CD4-positive, alpha-beta T cell treated with Interferon gamma for 1 hour (primary cell): ENCODE measurements around the gene RTL9.
"Not testable (repeated sequence)": the region's sequence is repeated elsewhere in the genome, so short reads cannot be mapped to it uniquely, and the experiment has no call there.

ENCODE experiments used
- DNase-seq: peaks from one replicate; pipeline ENCODE4 v3.0.0-alpha.2; 2020

RTL9 gene

GRCh38 chrX:110346681-110347080 is 12.0 kb upstream of the RTL9 start:
- no peak for DNase-seq

- no peak for DNase-seq
Observed at GRCh38 chrX:110359273-110359672, 625 bp downstream of the RTL9 start.

DNA sequence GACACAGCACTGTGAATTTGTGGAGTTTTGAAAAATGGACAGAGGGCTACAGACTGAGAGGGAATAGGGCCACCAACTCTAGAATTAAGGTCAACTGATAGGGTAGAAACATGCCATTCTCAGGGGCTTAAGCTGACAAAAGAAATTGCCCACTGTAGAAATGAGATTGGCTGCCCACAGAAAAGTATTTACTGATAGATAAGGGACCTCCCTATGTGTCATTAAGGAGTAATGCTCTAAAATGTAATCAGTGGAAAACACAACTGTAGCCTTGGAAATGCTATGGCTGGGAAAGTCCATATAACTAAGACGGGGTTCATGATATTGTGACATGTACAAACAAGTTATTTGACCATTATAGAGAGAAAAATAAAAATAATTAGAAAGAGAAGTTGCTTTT is 4.6 kb downstream of the RTL9 start:
- DNase-seq, result no peak

GRCh38 chrX:110373310-110373709 is 14.7 kb downstream of the RTL9 start:
- no peak for DNase-seq

DNA sequence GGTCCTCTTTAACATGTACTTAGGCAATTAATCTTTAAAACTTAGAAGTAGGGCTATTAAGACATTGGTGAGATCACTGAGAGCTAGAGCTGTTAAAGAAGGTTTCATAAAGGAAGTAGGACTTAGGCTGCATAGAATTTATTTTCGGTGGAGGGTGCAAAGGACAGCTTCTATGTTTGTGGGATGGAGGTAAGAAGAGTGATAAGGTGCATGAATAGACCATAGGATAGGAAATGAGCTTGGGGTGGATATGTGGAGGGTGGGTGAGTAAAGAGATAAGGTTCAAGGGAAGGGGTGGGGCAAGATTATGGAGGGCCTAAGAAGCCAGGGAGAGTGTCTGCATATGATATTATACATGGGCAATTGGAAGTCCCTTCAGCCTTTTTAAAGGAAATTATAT is 15.9 kb downstream of the RTL9 start:
- no peak for DNase-seq

GRCh38 chrX:110381216-110381615 is 22.6 kb downstream of the RTL9 start:
- DNase-seq, result no peak

GRCh38 chrX:110383414-110383813 is 24.8 kb downstream of the RTL9 start:
- DNase-seq, result no peak

GRCh38 chrX:110384490-110384889 is 25.8 kb downstream of the RTL9 start:
- no peak for DNase-seq

DNA sequence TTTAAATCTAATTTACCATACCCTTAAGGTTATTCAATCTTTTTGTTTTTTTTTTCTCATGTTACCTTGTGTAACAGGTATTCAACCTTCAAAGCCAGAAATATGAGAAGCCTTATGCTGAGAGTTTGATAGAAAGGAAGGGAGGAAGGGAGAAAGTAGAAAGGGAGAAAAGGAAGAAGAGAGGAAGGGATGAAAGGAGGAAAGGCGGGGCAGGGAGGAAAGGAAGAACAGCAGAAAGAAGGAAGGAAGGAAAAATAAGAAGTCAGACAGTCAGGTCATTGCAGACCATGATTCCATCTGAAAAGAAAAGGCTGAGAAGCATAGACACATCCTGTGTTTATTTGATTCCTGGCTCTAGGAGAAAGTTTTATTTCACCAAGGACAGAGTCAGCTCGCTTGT is 30.9 kb downstream of the RTL9 start:
- no peak for DNase-seq

DNA sequence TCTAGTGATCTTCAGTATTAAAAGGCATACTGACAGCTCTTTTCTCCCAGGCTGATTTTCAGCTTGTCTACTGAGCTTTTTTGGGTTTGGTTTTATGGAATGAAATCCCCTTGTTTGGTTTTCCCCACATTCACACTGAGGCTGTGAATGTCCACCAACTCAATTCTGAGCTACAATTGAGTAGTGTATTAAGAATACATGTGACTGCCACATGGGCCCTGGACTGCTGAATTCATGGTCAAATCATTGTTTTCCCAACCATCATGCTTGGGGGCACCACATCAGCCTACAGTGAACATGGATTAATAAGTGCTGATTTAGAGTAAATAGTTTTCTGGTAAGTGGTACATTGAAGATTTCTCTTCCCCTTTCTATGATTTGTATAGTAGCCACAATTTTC is 32.4 kb downstream of the RTL9 start:
- DNase-seq, result no peak

DNA sequence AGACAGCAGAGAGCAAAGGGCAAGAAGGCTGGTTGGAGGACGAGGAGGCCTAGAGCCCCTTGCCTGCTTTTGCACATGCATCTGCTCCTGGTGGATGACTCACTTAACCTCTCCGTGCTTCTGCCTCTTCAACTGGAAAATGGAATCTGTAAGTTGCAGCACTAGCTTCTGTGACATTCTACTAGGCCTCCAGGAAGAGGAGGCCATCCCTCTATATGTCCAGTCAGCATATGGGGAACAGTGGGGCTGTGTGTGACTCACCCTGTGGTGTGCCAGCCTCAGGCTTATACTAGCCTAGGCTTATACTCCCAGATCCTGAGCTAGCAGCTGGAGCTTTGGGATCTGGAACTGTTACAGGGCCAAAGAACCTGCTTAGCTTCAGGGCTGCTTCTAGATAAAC is 36.0 kb downstream of the RTL9 start:
- DNase-seq, result no peak

GRCh38 chrX:110395877-110396276 is 37.2 kb downstream of the RTL9 start:
- DNase-seq, result no peak

DNA sequence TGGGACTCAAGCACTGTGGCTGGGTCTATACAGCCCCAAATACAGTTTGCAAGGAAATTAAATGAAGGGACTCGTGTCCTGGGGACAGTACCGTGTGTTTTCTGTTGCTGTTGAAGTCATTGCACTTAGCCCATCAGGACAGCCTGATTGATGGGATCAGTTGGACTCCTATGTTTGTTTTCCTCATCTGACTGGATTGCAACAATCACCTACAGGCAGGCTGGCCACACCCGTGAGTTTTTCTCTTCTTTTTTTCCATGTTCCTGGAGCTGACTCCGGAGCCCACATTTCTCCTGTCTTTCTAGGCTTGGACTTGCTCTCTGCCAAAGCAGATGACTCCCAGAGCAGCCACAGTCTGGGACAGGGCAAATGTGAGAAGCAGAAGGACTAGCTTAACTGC is 38.1 kb downstream of the RTL9 start:
- no peak for DNase-seq

GRCh38 chrX:110397339-110397738 is 38.7 kb downstream of the RTL9 start:
- DNase-seq, result no peak

- DNase-seq, result no peak
Observed at GRCh38 chrX:110397904-110398303, 39.3 kb downstream of the RTL9 start.

GRCh38 chrX:110399497-110399896 is 40.8 kb downstream of the RTL9 start:
- no peak for DNase-seq

DNA sequence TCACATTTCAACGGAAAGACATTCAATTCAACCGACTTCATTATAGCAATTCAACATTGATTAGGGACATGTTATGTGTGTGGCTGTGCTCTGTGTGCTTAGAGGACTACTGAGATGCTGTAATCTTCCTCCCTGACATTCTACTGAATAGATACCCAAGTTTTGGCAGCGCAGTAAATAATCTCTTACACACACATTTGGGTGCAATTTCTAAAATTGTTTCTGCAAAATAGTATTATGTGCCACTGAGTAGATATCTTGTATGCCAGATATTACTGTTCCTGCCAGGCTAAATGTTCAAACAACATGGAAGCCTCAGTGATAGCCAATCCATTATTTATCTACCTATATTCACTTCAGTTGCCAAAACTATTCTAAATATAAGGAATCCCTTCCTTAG is 41.3 kb downstream of the RTL9 start:
- no peak for DNase-seq

- DNase-seq, result no peak
Observed at GRCh38 chrX:110401135-110401534, 42.5 kb downstream of the RTL9 start.

DNA sequence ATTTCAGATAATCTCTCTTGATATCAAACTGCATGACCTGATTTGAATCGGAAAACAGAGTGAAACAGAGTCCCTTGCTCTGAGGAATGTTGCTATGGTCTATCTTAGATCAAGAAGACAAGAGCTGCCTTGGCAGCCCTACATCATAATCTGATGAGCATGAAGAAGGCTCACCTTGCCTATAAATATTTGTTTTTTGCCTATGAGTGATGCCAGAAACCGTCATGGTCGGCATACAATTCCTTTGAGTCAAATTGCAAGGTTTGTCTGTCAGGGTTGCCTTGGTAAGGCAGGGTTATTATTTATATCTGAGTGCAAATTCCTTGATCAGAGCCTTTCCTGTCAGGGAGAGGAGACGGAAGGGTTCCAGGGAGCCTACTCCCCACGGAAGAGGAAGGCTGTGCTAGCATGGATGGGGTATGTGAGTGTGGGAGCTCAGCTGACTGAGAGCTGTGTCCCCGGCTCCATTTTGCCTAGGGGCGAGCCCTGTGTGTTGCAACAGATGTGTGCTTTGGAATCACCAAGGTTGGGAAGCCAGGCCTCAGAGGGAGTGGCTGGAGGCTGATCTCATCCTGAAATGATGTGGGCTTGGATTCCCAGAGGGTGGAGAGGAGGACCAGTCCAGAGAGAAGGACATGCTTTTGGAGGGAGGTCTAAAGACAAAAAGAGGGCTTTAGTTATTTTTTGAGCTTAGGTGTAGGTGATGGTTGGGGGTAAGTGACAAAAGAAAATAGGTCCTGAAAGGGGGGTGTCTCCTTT is 43.6 kb downstream of the RTL9 start:
- DNase-seq, result no peak

DNA sequence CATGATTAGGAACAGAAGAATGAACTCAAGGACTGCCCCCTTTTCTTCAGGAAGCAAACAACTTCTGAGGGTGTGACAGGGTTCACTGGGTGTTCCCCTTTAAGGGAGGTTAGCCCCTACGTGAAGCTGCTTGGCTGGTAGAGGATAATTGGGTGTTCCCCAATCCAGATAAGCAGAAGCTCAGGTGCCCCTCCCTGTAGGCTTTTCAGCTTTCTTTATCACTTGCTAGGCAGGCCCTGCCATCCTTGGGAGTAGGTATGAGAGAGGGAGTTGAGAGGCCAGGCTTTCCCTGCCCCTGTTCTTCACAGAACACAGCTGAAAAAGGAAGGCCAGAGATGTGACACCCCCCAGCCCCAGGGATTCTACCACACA is 44.2 kb downstream of the RTL9 start:
- no peak for DNase-seq

- DNase-seq, result no peak
Observed at GRCh38 chrX:110403441-110404238, 45.0 kb downstream of the RTL9 start.

- no peak for DNase-seq
Observed at GRCh38 chrX:110404376-110404775, 45.7 kb downstream of the RTL9 start.

GRCh38 chrX:110406250-110406649 is 47.6 kb downstream of the RTL9 start:
- not testable (repeated sequence) for DNase-seq

DNA sequence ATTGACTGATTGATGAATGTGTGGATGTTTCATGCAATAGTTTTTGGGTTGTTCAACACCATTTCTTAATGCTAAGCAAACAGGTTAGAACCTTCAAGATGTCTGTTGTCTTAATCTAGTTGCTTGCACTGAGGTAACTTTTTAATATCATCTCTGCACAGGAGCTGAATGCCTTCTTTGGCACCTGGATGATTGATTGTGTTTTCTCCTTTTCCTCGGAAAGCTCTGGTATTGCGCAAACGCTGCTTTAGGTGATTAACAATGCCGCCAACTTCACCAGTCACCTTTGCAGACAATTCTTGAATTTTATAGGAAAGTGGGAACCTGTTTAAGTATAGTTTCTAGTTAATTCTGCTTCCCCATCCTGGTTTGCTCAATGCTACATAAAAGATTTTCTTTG is 48.2 kb downstream of the RTL9 start:
- no peak for DNase-seq
